Measurements from ENCODE around the gene KIF3C.

GRCh38 chr2:25878361-25879132 is 103.8 kb downstream of the KIF3C start, which contains the start of gene ASXL2:
- TF ChIP-seq CTCF (IDR thresholded peaks at IDR 0.05) = peak in 3 of 6 experiments; percentile 8 to 33 (median 25)
- peak; percentile 39 to 81 for TF ChIP-seq POLR2A (IDR thresholded peaks at IDR 0.05)

Data from Peyer's patch (tissue), 4 donors.